Measurements from ENCODE around the gene CRISPLD2. TPM values are rescaled to one million over a fixed set of nuclear protein-coding genes. Genes with fewer than 3 reads are reported as not detected.

The CRISPLD2 gene
- total RNA-seq, 3 donors from 2014 or later (not counting 1 experiment from before 2014, with no cell fraction given) = 0.86 to 6.3 TPM; not detected in 1

GRCh38 chr16:84916850-84917249 is 97.1 kb downstream of the CRISPLD2 start:
- no peak for TF ChIP-seq CTCF (IDR thresholded peaks at IDR 0.05)
- ATAC-seq (no peak), DNase-seq (no peak)
- Histone ChIP-seq H3K36me3 (ENCODE audit: control insufficient read depth, insufficient read depth, low read length) (no peaks in the 10 kb centered on the region), H3K4me1 (ENCODE audit: control insufficient read depth, insufficient read depth, low read length) (no peaks in the 10 kb centered on the region), H3K27me3 (ENCODE audit: control insufficient read depth, insufficient read depth, low read length) (no peaks in the 10 kb centered on the region), H3K27ac (ENCODE audit: low read length) (no peak overlapping the region), H3K4me3 (ENCODE audit: low read length) (no peak overlapping the region), H3K9me3 (ENCODE audit: control insufficient read depth, insufficient read depth, low read length) (no peaks in the 10 kb centered on the region)
- H3K4me1 Mint-ChIP-seq = no peaks in the 10 kb centered on the region
- whole genome bisulfite sequencing (ENCODE audit: insufficient coverage) = 69% methylated on average over 6 of the region's 6 CpGs
- H3K4me3 Mint-ChIP-seq = no peak overlapping the region
- no peaks in the 10 kb centered on the region for H3K36me3 Mint-ChIP-seq
- peaks cover 14 to 22% of the 10 kb centered on the region in 2 donors for H3K27me3 Mint-ChIP-seq (ENCODE audit: low read depth in 2 of 2)
- no peak overlapping the region for H3K27ac Mint-ChIP-seq
- H3K9me3 Mint-ChIP-seq = no peaks in the 10 kb centered on the region
- intact Hi-C loops (cut with micrococcal nuclease) = no loop called here

- no peak for TF ChIP-seq CTCF (IDR thresholded peaks at IDR 0.05)
- H3K36me3 Mint-ChIP-seq = no peaks in the 10 kb centered on the region
- intact Hi-C loops (cut with micrococcal nuclease) = no loop called here
These were observed 97.7 kb downstream of the CRISPLD2 start for GRCh38 chr16:84917492-84917891.

DNA sequence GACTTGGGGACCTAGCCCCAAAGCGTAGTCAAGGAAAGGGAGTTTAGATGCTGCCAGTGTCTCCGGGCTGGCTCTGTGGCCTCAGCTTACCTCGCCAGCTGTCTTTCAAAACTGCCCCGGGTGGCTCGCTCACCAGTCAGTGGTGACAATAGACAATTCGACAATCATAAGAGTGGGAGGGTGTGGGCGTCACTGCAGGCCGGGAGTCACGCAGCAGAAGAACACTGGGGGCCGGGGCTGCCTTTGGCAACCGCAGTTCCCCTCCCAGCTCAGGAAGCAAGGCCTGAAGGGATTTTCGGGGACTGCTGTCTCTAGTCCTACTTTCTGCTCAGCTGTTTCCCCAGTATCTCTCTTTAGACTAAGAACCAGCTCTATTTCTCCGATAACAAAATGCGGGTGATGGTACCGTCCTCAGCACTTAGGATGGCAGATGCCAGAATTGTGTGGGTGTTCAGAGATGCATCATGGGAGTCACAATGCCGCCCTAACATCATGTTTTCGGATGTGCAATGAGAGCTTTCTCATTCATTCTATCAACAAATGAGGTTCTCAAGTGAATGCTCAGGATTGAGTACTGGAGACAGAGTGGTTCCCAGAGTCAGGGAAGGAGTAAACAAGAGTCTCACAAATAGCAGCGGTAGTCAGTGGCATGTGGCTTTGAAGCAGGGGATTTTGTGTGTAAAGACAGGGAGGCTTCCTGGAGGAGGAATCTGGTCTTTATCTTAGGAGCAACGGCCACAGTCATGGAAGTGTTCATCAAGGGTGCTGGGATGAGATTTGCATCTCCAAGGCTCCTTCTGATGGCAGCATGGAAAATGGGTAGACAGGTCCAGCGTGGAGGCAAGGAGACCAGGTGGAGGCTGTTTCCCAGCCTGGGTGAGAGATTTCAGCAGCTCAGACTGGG is 98.5 kb downstream of the CRISPLD2 start:
- ATAC-seq (no peak), DNase-seq (no peak)
- intact Hi-C loops (cut with micrococcal nuclease) = no loop called here
- H3K4me3 ChIP-seq (ENCODE audit: low read length) = no peak overlapping the region
- Mint-ChIP-seq H3K27me3 (ENCODE audit: low read depth in 2 of 2) (peaks cover 14 to 22% of the 10 kb centered on the region in 2 donors), H3K27ac (no peak overlapping the region), H3K9me3 (no peaks in the 10 kb centered on the region), H3K4me3 (no peak overlapping the region), H3K4me1 (no peaks in the 10 kb centered on the region), H3K36me3 (no peaks in the 10 kb centered on the region)
- H3K4me1 ChIP-seq (ENCODE audit: control insufficient read depth, insufficient read depth, low read length) = no peaks in the 10 kb centered on the region
- no peaks in the 10 kb centered on the region for H3K27me3 ChIP-seq (ENCODE audit: control insufficient read depth, insufficient read depth, low read length)
- 89% methylated on average over 20 of the region's 20 CpGs for WGBS (ENCODE audit: insufficient coverage)
- no peaks in the 10 kb centered on the region for H3K36me3 ChIP-seq (ENCODE audit: control insufficient read depth, insufficient read depth, low read length)
- H3K27ac ChIP-seq (ENCODE audit: low read length) = no peak overlapping the region
- no peaks in the 10 kb centered on the region for H3K9me3 ChIP-seq (ENCODE audit: control insufficient read depth, insufficient read depth, low read length)
- TF ChIP-seq CTCF (IDR thresholded peaks at IDR 0.05) = no peak

More at GRCh38 chr16:84917492-84917891, 97.7 kb downstream of the CRISPLD2 start:
- Mint-ChIP-seq H3K4me3 (no peak overlapping the region), H3K27ac (no peak overlapping the region), H3K9me3 (no peaks in the 10 kb centered on the region), H3K4me1 (no peaks in the 10 kb centered on the region), H3K27me3 (ENCODE audit: low read depth in 2 of 2) (peaks cover 14 to 22% of the 10 kb centered on the region in 2 donors)
- ATAC-seq (no peak), DNase-seq (no peak)
- Histone ChIP-seq H3K4me1 (ENCODE audit: control insufficient read depth, insufficient read depth, low read length) (no peaks in the 10 kb centered on the region), H3K36me3 (ENCODE audit: control insufficient read depth, insufficient read depth, low read length) (no peaks in the 10 kb centered on the region), H3K27me3 (ENCODE audit: control insufficient read depth, insufficient read depth, low read length) (no peaks in the 10 kb centered on the region), H3K4me3 (ENCODE audit: low read length) (no peak overlapping the region), H3K9me3 (ENCODE audit: control insufficient read depth, insufficient read depth, low read length) (no peaks in the 10 kb centered on the region), H3K27ac (ENCODE audit: low read length) (no peak overlapping the region)
- 81% methylated on average over 11 of the region's 11 CpGs for WGBS (ENCODE audit: insufficient coverage)

All from natural killer cell (primary cell).